IMR-90 (cell line): ENCODE results near the gene SRPK3.

Experiments
- BHLHE40 ChIP-seq: fragments of 150-350 bp; IDR thresholded peaks from 2 replicates; pipeline ENCODE4 v1.6.1; 2016; ENCODE audit warnings: mild to moderate bottlenecking, low read depth, low read length
- CEBPB ChIP-seq: IDR thresholded peaks from 2 replicates; pipeline ENCODE4 v1.6.1; 2012; ENCODE audit warnings: low read depth, low read length, improper control_type of control experiment
- MAFK ChIP-seq: IDR thresholded peaks from 2 replicates; pipeline ENCODE4 v1.6.1; 2012; ENCODE audit warnings: low read depth, low read length, improper control_type of control experiment
- MAZ ChIP-seq: IDR thresholded peaks from 2 replicates; pipeline ENCODE4 v1.6.1; 2012; ENCODE audit warnings: low read depth, mild to moderate bottlenecking, low read length, improper control_type of control experiment, moderate library complexity, borderline replicate concordance
- MXI1 ChIP-seq: IDR thresholded peaks from 2 replicates; pipeline ENCODE4 v1.6.1; 2012; ENCODE audit warnings: low read depth, mild to moderate bottlenecking, low read length, moderate library complexity, borderline replicate concordance
- POLR2A ChIP-seq: IDR thresholded peaks from 2 replicates; pipeline ENCODE4 v1.6.1; 2012; ENCODE audit warnings: mild to moderate bottlenecking, low read depth, low read length
- RAD21 ChIP-seq: IDR thresholded peaks from 2 replicates; pipeline ENCODE4 v1.6.1; 2012; ENCODE audit warnings: low read length, improper control_type of control experiment
- RCOR1 ChIP-seq: IDR thresholded peaks from 2 replicates; pipeline ENCODE4 v1.6.1; 2012; ENCODE audit warnings: mild to moderate bottlenecking, low read length, improper control_type of control experiment; ENCODE audit not compliant: insufficient replicate concordance
- RFX5 ChIP-seq: IDR thresholded peaks from 2 replicates; pipeline ENCODE4 v1.8.0; 2012; ENCODE audit warnings: low read depth, mild to moderate bottlenecking, low read length, moderate library complexity
- TF ChIP-seq, protein P1 (sequence below): conservative IDR thresholded peaks from 2 replicates; pipeline ENCODE4 v1.5.1; 2012; ENCODE audit warnings: mild to moderate bottlenecking, low read depth, low read length, improper control_type of control experiment
- TF ChIP-seq, protein P2 (sequence below): fragments of 150-350 bp; IDR thresholded peaks from 2 replicates; pipeline ENCODE4 v1.6.1; 2017; ENCODE audit warnings: mild to moderate bottlenecking, antibody characterized with exemption, low read length, low read depth

DNA sequence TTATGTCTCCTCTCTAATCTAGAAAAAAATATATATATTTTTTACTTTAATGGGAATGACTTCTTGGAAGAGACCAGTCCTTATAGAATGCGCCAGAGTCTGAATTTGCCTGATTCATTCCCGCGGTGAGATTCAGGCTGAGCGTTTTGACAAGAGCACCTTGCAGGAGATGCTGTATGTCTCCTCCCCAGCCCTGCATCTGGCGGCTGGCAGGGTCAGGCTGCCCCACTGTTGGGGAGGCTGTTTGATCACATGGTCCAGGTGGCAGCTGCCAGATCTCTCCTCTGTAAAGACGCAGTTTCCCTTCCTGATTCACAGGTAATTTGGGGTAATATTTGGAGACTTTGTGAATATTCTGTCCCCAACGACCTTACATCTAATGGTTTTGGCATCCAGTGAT is 39.8 kb downstream of the SRPK3 start:
- TF ChIP-seq MAFK (no peak), POLR2A (no peak), BHLHE40 (no peak), MXI1 (no peak), CEBPB (no peak), RFX5 (no peak), RAD21 (no peak), MAZ (no peak), RCOR1 (no peak)
- TF ChIP-seq, protein P1, sequence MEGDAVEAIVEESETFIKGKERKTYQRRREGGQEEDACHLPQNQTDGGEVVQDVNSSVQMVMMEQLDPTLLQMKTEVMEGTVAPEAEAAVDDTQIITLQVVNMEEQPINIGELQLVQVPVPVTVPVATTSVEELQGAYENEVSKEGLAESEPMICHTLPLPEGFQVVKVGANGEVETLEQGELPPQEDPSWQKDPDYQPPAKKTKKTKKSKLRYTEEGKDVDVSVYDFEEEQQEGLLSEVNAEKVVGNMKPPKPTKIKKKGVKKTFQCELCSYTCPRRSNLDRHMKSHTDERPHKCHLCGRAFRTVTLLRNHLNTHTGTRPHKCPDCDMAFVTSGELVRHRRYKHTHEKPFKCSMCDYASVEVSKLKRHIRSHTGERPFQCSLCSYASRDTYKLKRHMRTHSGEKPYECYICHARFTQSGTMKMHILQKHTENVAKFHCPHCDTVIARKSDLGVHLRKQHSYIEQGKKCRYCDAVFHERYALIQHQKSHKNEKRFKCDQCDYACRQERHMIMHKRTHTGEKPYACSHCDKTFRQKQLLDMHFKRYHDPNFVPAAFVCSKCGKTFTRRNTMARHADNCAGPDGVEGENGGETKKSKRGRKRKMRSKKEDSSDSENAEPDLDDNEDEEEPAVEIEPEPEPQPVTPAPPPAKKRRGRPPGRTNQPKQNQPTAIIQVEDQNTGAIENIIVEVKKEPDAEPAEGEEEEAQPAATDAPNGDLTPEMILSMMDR, result no peak
- TF ChIP-seq, protein P2, sequence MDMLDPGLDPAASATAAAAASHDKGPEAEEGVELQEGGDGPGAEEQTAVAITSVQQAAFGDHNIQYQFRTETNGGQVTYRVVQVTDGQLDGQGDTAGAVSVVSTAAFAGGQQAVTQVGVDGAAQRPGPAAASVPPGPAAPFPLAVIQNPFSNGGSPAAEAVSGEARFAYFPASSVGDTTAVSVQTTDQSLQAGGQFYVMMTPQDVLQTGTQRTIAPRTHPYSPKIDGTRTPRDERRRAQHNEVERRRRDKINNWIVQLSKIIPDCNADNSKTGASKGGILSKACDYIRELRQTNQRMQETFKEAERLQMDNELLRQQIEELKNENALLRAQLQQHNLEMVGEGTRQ, result no peak
